ENCODE results near the gene PTTG2.

DNA sequence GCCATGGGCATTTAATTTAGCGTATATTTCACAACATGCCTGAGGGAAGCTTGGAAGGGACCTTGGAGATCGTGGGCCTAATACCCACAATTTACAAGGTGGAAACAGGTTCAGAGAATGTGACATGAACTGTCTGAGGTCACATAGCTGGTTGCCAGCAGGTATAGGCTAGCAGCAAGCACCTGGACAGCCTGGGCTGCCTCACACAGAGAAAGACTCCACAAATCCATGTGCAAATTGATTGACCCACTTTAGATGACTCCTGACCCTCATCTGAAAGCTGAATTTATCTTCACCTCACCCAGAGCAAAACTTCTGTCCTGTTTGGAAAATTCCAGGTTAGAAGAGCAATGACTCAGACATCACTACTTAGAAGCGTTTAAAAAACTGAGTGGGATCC is 5.8 kb downstream of the PTTG2 start:
- TF ChIP-seq, protein P1, sequence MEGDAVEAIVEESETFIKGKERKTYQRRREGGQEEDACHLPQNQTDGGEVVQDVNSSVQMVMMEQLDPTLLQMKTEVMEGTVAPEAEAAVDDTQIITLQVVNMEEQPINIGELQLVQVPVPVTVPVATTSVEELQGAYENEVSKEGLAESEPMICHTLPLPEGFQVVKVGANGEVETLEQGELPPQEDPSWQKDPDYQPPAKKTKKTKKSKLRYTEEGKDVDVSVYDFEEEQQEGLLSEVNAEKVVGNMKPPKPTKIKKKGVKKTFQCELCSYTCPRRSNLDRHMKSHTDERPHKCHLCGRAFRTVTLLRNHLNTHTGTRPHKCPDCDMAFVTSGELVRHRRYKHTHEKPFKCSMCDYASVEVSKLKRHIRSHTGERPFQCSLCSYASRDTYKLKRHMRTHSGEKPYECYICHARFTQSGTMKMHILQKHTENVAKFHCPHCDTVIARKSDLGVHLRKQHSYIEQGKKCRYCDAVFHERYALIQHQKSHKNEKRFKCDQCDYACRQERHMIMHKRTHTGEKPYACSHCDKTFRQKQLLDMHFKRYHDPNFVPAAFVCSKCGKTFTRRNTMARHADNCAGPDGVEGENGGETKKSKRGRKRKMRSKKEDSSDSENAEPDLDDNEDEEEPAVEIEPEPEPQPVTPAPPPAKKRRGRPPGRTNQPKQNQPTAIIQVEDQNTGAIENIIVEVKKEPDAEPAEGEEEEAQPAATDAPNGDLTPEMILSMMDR (IDR thresholded peaks at IDR 0.05), result no peak
- TF ChIP-seq SIN3A (IDR thresholded peaks at IDR 0.05; ENCODE audit: borderline replicate concordance, low read depth, low read length), result no peak
- TF ChIP-seq, protein P2, sequence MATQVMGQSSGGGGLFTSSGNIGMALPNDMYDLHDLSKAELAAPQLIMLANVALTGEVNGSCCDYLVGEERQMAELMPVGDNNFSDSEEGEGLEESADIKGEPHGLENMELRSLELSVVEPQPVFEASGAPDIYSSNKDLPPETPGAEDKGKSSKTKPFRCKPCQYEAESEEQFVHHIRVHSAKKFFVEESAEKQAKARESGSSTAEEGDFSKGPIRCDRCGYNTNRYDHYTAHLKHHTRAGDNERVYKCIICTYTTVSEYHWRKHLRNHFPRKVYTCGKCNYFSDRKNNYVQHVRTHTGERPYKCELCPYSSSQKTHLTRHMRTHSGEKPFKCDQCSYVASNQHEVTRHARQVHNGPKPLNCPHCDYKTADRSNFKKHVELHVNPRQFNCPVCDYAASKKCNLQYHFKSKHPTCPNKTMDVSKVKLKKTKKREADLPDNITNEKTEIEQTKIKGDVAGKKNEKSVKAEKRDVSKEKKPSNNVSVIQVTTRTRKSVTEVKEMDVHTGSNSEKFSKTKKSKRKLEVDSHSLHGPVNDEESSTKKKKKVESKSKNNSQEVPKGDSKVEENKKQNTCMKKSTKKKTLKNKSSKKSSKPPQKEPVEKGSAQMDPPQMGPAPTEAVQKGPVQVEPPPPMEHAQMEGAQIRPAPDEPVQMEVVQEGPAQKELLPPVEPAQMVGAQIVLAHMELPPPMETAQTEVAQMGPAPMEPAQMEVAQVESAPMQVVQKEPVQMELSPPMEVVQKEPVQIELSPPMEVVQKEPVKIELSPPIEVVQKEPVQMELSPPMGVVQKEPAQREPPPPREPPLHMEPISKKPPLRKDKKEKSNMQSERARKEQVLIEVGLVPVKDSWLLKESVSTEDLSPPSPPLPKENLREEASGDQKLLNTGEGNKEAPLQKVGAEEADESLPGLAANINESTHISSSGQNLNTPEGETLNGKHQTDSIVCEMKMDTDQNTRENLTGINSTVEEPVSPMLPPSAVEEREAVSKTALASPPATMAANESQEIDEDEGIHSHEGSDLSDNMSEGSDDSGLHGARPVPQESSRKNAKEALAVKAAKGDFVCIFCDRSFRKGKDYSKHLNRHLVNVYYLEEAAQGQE (IDR thresholded peaks at IDR 0.05; ENCODE audit: low read depth, low read length), result no peak
- no peak for TF ChIP-seq RCOR1 (IDR thresholded peaks at IDR 0.05; ENCODE audit: low read length)
- TF ChIP-seq GABPA (IDR thresholded peaks at IDR 0.05; ENCODE audit: low read depth), result no peak
- no peak for TF ChIP-seq JUND (IDR thresholded peaks at IDR 0.05)
- TF ChIP-seq CHD2 (IDR thresholded peaks at IDR 0.05; ENCODE audit: low read length, partially characterized antibody), result no peak
- TF ChIP-seq, protein P3, sequence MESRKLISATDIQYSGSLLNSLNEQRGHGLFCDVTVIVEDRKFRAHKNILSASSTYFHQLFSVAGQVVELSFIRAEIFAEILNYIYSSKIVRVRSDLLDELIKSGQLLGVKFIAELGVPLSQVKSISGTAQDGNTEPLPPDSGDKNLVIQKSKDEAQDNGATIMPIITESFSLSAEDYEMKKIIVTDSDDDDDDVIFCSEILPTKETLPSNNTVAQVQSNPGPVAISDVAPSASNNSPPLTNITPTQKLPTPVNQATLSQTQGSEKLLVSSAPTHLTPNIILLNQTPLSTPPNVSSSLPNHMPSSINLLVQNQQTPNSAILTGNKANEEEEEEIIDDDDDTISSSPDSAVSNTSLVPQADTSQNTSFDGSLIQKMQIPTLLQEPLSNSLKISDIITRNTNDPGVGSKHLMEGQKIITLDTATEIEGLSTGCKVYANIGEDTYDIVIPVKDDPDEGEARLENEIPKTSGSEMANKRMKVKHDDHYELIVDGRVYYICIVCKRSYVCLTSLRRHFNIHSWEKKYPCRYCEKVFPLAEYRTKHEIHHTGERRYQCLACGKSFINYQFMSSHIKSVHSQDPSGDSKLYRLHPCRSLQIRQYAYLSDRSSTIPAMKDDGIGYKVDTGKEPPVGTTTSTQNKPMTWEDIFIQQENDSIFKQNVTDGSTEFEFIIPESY (IDR thresholded peaks at IDR 0.05; ENCODE audit: borderline replicate concordance, low read depth), result no peak
- no peak for TF ChIP-seq NFIC (IDR thresholded peaks at IDR 0.05; ENCODE audit: borderline replicate concordance)
- TF ChIP-seq FOXM1 (IDR thresholded peaks at IDR 0.05; ENCODE audit: low read depth), result no peak
- no peak for TF ChIP-seq POLR2AphosphoS5 (IDR thresholded peaks at IDR 0.05; ENCODE audit: low read depth, low read length)
- no peak for TF ChIP-seq NRF1 (IDR thresholded peaks at IDR 0.05; ENCODE audit: low read depth, low read length)
- no peak for TF ChIP-seq TEAD4 (IDR thresholded peaks at IDR 0.05; ENCODE audit: borderline replicate concordance, insufficient read depth)
- TF ChIP-seq, protein P4, sequence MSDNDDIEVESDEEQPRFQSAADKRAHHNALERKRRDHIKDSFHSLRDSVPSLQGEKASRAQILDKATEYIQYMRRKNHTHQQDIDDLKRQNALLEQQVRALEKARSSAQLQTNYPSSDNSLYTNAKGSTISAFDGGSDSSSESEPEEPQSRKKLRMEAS (IDR thresholded peaks at IDR 0.05; ENCODE audit: low read depth), result no peak

Data from SK-N-SH (cell line).